Hematopoietic multipotent progenitor cell treated with erythropoietin and hydrocortisone succinate and interleukin-3 and kit ligand, for 4 days (in vitro differentiated cells): ENCODE measurements around the gene CNTNAP2.

Source experiments
- DNase-seq: peaks from one replicate; pipeline ENCODE4 v3.0.0-alpha.2; 2015

The CNTNAP2 gene

GRCh38 chr7:146296028-146296427 lies 179.4 kb downstream of the CNTNAP2 start:
- no peak for DNase-seq

DNA sequence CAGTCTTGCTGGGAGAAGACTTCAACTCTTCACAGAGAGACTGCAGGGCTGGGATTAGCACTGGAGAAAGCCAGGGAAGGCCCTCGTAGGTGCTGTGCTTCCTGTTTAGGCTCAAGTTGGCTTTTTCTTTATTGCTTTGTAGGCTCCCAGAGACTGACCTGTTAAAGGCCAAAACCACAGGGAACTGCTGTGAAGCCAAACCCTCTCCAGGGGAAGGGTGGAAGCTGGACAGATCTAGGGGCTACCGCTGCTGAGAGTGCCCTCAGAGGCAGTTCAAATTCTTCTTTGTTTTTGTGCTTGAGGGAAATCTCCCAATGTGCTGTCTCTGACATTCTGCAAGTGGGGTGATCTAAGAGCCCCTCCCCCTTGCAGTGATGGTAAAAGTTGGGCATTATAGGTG lies 198.4 kb downstream of the CNTNAP2 start:
- no peak for DNase-seq

- no peak for DNase-seq
These were observed 203.0 kb downstream of the CNTNAP2 start for GRCh38 chr7:146319629-146320028.

- no peak for DNase-seq
These were observed 204.7 kb downstream of the CNTNAP2 start for GRCh38 chr7:146321301-146321700.

GRCh38 chr7:146331369-146331768 lies 214.8 kb downstream of the CNTNAP2 start:
- no peak for DNase-seq

DNA sequence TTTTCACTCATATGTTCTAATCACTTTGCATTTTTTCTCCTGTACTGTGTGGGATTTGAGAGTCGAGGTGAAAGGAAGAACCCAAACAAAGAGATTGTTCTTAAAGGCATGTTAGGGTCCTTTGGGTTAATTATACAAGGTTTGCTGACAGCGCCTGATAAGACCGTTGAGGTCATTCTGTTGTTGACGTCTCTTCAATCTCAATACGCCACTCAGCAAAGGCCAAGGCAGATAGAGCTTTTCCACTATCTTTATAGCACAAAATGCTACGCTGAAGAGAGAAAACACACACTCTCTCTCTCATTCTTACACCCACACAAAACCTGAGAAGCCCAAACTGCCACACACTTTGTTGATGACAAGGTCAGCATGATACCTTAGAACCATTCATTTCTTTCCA lies 228.7 kb downstream of the CNTNAP2 start:
- peak; percentile 59 for DNase-seq

GRCh38 chr7:146346096-146346495 lies 229.5 kb downstream of the CNTNAP2 start:
- no peak for DNase-seq

GRCh38 chr7:146355216-146355615 lies 238.6 kb downstream of the CNTNAP2 start:
- DNase-seq = no peak

DNA sequence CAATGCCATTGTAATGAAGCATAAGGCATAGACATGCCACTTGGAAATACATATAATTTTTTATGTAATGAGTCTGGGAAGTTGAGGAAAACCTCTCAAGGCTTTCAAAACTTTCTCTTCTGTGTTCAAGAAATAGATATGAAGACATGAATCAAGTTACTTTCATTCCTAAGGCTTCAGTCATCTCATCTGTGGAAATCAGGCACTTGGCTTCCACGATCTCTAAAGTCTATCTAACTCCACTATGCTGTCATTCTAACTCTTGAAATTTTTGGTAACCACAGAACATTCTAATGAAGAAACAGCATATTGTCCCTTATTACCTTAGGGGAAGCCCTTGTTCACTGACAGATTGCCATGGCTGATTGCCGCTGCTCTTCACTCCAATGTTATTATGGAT lies 242.6 kb downstream of the CNTNAP2 start:
- DNase-seq = no peak

DNA sequence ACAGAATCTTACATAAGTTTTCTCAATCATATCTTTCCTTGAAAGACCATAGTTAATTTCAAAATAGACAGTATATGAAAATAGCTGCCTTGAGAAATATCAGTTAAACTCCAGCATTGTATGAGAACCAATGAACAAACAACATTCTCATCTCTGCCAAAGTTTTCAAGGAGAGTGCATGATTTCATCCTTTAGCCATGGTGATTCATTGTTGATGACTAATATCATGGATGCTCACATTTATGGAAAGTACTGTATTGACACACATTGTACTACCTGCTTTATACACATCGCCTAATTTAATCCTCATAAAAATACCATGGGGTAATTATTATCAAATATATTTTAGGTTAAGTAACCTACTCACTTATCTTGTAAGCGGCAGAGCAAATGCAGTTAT lies 250.3 kb downstream of the CNTNAP2 start:
- no peak for DNase-seq

DNA sequence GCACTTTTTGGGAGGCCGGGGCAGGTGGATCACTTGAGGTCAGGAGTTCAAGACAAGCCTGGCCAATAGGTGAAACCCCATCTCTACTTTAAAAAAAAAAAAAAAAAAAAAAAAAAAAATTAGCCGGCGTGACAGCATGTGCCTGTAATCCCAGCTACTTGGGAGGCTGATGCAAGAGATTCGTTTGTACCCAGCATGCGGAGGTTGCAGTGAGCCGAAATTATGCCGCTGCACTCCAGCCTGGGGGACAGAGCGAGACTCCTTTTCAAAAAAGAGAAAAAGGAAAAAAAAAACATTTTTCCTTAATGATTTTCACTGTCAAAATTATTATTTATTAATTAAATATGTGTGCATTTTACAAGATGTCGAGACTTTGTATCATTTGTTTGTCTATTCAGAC lies 253.6 kb downstream of the CNTNAP2 start:
- DNase-seq = no peak

GRCh38 chr7:146375170-146375569 lies 258.6 kb downstream of the CNTNAP2 start:
- DNase-seq = peak; percentile 2

- no peak for DNase-seq
These were observed 261.6 kb downstream of the CNTNAP2 start for GRCh38 chr7:146378196-146378595.

DNA sequence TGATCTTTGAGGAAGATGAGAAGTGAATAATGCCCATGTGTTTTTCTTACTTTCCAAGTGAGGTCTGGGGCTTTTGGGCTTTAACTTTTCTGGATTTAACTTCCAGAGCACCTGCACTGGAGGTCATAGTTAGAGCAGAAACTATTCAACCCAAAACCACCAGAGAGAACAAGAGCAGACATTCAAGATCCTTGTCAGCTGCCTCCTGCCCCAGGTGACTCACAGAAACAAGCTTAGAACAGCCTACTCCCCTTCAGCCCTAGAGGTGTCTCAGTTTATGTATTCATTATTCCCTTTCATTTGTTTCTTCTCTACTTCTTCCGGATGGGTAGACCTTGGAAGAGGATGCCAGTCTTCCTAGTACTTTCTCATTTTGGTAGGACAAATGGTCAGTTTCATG lies 270.5 kb downstream of the CNTNAP2 start:
- no peak for DNase-seq

- DNase-seq = no peak
These were observed 272.3 kb downstream of the CNTNAP2 start for GRCh38 chr7:146388928-146389327.

DNA sequence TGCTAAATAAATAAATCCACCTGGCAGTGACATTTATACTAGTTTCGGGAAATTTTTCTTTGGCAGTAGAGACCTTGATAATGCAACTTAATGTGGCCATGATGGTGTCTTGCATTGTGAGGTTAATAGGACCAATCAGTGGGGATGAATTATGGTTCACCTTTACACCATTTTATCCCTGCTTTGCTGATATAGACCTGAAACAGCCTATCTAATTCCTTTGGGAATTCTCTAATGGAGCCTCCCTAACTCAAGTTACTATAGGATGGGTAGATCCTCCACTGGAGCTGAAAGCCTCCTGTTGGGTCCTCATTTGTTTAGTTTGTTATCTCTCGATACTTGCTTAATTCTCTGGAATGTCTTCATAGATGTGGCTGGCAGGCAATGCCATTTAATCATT lies 276.7 kb downstream of the CNTNAP2 start:
- DNase-seq = no peak

DNA sequence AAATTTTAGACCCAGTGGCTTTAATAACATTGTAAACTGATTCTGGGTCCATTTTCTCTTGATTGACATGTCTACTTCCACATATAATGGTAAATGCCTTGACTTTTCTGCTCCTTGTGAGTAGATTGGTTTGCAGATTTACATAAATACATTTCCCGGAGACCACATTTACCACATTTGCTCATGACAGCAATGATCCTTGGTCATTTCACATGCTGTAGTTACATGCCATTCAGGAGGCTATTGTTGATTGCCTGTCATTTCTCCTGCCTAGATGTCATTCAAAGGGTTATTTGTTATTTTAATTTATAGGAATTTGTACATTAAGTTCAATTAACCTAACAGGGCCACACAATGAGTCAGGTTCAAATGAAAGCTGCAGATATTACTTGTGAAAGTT lies 280.5 kb downstream of the CNTNAP2 start:
- DNase-seq = peak; percentile 38

- no peak for DNase-seq
These were observed 285.3 kb downstream of the CNTNAP2 start for GRCh38 chr7:146401939-146402338.

GRCh38 chr7:146405737-146406136 lies 289.1 kb downstream of the CNTNAP2 start:
- no peak for DNase-seq

DNA sequence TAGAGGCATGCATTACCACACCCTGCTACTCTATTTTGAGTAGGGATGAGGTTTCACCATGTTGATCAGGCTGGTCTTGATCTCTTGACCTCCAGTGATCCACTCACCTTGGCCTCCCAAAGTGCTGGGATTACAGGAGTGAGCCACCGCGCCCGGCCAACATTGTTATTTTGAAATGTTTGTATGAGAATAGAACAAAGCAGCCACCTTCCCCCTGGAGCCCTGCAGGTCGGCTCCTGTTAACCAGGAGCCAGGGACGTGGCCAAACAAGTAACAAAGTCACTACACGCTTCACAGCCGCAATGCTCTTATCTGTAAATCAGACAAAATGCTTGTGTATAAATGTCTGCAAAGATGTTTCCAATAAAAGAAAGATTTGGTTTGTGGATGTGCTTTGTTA lies 295.4 kb downstream of the CNTNAP2 start:
- DNase-seq = no peak

- DNase-seq = no peak
These were observed 296.2 kb downstream of the CNTNAP2 start for GRCh38 chr7:146412781-146413180.

GRCh38 chr7:146414373-146414772 lies 297.8 kb downstream of the CNTNAP2 start:
- DNase-seq = no peak

- DNase-seq = no peak
These were observed 298.3 kb downstream of the CNTNAP2 start for GRCh38 chr7:146414937-146415336.

DNA sequence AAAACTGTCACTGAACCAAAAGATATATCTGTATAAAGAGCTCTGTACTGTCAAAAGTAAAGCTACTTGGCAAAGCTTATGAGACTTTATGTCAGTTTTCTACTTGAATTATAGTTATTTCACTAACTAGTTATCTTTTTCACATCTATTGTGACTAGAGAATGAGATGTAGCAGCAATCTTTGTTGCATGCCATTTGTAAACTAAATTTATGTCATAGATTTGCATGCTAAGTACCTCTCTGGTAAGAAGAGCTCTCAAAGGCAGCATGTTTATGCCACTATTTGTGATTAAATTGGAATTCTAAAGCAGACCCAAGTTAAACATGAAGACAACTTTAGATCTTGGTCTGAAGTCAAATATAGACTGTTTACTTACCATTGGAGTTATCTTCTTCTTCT lies 300.6 kb downstream of the CNTNAP2 start:
- no peak for DNase-seq

DNA sequence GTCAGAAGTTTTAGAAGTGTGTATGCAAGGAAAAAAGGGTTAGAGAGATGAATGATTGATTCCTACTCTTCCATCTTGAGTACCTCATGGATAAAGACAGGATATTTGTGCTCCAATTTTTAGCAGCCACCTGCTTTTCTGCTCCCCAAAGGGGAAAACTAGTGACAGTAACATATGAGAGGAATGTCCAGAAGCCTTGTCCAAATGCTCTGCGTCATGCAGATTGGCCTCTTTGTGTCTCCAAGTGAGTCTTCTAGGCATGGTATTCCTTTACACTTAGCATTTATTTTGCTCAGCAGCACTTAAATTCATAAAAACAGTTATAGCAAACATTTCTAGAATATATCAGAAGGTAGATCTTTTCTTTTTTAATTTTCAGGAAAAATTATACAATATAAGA lies 306.8 kb downstream of the CNTNAP2 start:
- no peak for DNase-seq

DNA sequence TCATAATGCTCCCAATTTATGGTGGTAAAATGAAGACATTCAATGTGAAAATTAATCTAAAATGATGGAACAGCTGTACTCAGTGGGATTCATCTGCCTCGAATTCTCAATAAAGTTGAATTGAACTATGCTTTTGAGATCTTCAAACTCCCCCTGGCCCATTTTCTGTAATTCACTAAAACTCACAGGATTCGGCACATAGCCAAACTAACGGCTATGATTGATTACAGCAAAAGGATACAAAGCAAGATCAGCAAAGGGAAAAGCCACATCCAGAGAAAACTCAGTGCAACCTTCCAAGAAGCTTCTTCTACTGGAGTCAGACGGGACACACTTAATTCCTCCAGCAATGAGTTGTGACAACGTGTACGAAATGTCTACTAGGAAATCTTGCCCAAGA lies 307.5 kb downstream of the CNTNAP2 start:
- DNase-seq = no peak
